SK-N-DZ (cell line): ENCODE results near the gene FASTK.

Experiments used
- DNase-seq: peaks from one replicate; pipeline ENCODE4 v3.0.0-alpha.2; 2015; ENCODE audit warnings: low spot score

The FASTK gene

DNA sequence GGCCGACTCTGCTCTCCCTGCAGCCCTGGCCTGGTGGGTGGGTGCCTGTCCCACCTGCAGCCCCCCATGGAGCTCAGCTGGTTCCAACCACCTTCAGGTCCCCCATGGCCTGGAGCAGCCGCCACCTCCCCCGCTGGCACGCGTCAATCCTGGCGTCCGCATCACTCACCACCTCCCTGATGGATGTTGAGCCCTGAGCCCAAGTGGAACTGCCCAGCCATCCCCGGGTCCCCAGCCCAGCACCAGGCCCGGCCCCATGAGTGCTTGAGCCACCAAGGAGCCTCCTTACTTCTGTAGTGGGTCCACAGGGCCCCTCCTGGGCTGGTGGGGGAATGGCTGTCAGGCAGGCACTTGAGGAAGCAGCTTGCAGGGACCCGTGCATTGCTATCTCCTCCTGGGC is 20.3 kb upstream of the FASTK start:
- DNase-seq: no peak

DNA sequence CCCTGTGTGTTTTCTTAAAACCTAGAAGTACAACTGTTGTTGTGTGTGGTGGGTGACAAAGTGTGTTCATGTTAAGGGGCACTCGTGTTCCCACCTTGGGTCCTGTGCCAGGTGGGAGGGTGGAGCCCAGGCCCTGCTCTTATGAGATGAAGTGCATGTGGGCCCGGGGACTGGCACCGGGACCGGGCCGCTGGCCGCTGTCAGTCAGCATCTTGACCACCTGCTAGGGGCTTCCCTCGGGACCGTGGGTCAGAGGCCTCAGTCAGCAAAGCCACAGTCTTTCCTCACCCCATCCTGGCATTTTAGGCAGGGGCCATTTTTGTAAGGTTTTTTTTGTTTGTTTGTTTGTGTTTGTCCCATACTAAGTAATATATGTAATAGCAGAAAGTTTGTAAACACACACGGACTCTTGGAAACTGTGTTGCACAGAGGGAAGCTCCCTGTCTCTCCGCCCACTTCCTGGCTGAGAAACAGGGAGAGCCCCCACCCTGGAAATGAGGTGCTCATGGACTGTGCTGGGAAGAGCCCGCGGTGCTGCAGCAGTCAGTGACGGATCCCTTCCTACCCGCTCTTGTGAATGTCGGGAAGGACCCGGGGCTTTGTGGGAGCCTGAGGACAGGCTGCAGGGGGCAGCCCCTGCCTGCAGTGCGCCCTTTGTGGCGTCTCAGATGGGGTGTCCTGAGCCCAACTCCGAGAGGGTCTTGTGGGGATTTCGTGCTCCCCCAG is 19.0 kb upstream of the FASTK start:
- DNase-seq: no peak

DNA sequence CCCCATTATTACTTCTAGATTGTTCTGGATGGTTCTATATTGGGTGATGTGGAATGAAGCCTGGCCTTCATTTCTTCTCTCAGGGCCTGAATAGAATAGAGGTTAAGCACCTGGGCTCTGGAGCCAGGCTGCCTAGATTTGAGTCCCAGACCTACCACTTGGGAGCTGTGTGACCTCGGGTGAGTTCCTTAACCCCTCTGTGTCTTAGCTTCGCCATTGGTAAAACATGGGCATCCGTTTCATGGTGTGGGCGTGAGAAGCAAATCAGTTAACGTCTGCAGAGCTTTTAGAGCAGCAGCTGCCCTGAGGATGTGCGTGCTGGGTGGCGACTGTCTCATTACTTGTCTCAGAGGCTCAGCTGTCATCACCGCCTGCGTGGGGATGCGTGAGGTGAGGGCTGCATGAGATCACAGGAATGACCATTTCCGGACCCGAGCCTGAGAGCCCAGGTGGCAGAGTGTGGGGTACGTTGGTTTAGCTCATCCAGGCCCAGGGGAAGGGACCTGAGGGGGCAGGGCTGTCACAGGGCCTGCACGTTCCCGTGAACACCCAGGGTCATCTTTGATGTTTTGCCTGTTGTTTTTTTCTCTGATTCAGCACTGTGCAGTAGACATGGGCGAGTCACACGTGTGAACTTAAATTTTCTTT is 15.3 kb upstream of the FASTK start:
- DNase-seq: no peak

- no peak for DNase-seq
These were observed 14.7 kb upstream of the FASTK start for GRCh38 chr7:151095123-151095797.

DNA sequence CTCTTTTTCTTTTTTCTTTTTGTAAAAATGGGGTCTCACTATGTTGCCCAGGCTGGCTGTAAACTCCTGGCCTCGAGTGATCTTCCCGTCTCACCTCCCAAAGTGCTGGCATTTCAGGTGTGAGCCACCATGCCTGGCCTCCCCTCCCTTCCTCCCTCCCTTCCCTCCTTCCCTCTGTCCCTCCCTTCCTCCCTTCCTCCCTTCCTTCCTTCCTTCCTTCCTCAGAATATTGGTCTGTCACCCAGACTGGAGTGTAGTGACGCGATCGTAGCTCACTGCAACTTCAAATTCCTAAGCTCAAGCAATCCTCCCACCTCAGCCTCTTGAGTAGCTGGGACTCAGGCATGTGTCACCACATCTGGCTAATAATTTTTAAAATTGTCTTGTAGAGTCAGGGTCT is 14.1 kb upstream of the FASTK start:
- no peak for DNase-seq

- DNase-seq: no peak
These were observed 13.1 kb upstream of the FASTK start for GRCh38 chr7:151093748-151094147.

DNA sequence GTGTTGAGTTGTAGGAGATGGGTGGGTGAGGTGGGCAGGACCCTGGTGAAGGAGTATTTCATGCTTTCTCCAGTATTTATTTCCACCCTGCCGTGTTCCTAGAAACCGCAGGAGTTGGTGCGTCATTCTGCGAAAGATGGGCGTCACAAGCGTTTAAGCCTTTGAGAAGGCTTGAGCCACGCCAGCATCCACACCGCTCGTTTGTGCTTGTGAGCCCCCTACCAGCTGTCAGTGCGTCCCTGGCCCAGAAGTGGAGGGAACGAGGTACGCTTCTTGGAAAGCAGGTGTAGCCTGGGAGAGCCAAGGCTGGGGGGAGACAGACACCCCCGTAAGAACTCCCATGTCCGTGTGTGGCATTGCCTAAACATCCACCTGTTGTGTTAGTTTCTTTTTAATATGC is 11.4 kb upstream of the FASTK start:
- no peak for DNase-seq

- DNase-seq: no peak
These were observed 10.8 kb upstream of the FASTK start for GRCh38 chr7:151091431-151091830.

GRCh38 chr7:151091003-151091402 is 10.4 kb upstream of the FASTK start:
- no peak for DNase-seq

DNA sequence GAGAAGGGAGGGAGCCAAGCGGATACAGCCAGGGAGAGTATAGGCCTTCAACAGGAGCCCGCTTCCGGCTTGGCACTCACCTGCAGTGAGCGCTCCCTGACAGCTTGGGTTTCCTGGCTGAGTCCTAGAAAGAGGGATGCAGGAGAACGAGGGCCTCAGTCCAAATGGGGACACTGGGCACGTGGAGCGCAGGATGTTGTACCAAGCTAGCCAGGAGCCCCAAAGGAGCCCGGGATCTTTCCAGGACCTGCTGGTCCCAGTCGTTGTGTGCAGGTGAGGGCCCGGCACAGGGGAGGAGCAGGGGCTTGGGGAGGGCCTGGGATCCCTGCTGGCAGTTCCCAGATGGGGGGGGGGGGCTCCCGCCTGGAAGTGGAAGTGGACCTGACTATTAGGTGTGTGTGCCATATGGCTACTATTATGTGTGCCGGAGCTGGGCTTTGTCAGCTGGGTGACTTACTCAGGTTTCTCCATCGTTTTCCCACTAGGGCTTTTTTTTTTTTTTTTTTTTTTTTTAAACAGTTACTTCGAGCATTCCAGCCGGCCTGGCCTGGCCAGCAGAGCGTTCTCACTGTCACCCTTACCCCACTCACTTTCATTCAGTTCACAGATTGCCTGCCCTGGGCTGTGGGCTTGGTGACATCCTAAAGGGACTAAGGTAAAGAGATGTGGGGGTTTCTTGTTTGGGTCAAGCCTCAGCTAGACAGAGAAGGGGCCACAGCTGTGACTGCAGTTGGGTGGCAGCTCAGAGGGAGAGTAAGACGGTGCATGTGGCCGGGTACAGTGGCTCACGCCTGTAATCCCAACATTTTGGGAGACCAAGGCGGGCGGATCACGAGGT is 9.5 kb upstream of the FASTK start:
- no peak for DNase-seq

DNA sequence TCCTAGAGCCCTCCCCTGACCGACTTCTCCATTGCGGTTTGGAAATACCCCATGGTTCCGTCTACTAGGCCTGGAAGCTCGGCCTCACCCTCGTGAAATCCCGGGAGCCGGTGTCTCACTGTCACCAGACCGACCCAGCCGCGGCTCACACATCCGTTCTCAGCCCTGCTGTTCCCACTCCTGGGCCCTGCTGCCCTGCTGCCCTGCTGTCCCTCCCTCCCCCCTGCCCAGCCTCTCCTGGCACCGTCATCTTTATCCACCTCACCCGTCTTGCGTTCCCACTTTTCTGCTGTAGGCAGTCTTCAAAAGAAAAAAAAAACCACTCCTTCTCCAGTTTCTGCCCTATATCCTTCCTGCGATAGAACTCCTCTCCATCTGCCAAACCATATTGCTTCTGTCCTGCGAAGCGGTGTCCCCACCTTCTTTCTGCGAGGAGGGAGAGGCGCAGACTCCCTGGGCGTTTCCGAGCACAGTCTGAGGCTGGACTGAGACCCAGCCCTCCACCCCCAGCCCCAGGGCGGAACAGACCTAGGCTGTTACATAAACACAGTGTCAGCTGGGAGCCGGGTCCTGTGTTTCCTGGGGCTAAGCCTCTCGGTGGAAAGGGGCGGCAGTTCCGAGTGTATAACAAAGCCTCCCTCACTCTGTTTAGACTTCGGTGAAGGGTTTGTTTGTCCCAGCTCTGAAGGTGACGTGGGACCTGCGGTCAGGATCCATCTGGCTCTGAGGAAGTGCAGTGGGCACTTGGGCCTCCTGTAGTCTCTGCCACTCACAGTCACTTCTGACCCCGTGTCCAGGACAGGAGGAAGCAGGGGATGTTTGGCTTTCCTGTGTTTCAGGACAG is 8.5 kb upstream of the FASTK start:
- DNase-seq: no peak

GRCh38 chr7:151088019-151088855 is 7.6 kb upstream of the FASTK start:
- DNase-seq: no peak

DNA sequence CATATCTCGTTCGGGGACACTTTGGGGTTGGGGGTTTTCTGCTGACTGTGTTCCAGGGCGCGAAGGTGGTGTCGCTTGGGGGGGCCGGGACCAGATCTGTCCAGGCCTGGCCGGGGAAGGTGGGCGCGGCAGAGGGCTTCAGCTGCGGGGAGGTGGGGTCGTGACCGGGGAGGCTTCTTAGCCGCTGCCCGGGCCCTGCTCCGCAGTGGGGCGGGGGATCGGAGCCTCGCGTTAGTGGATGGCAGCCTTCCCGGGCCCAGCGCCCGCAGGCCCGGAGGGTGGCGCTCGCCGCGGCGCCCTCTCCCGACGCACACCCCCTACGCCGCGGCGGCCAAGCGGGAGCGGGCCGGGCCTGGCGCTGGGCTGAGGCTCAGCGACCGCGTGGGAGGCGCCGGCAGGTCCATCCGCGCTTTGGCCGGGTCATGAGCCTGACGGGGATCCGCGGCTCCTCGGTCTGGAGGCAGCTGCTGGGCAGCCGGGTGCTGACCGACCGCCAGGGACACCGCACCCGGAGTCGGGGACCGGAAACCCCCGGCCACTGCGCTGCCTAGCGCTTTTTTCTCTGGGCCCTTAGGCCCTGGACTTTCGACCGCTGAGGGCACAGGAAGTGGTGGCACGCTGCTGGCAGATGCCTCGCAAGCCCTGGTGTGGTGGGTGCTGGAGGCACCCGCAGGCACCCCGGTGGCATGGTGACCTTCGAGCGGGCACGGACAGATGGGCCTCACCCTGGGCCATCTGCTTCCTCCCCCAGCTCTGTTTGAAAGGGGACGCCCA is 6.8 kb upstream of the FASTK start:
- no peak for DNase-seq

DNA sequence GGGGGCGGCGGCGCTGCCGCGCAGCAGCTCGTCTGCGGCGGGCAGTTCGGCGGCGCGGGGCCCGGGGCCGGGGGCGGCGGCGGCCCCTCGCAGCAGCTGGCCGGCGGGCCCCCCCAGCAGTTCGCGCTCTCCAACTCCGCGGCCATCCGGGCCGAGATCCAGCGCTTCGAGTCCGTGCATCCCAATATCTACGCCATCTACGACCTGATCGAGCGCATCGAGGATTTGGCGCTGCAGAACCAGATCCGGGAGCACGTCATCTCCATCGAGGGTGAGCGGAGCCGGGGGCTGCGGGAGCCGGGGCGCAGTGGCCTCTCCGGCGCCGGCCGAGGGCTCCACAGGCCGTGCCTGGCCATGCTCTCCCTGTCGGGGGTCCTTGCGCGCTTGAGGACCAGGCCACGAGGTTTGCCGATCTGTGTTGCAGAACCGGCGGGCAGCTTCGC is 6.2 kb upstream of the FASTK start:
- DNase-seq: no peak

- DNase-seq: peak; percentile 89
These were observed 5.3 kb upstream of the FASTK start, which contains the start of gene AGAP3 for GRCh38 chr7:151085691-151086620. Gene AGAP3, plus strand, starts transcription at chr7:151086475. Its CDS starts 267 bp downstream, at chr7:151086742.

- no peak for DNase-seq
These were observed 4.7 kb upstream of the FASTK start for GRCh38 chr7:151085329-151085690.

DNA sequence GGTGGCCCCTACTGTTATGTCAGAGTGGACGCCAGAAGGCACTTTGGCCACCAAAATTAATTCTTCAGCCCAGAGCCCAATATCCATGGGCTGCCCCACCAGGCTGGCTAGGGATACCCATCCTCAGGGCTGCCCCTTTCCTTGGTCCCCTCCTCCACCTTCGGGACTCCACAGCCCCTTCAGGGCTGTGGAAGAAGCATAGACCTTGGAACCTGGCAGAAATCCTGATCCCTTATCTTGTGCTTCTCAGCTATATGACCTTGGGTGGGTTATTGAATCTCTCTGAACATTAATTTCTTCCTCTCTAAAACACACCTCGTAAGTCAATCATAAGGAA is 3.2 kb upstream of the FASTK start:
- no peak for DNase-seq
